ENCODE data around the gene ARMC2. TPM values are rescaled to one million over a fixed set of nuclear protein-coding genes. Genes with fewer than 3 reads are reported as not detected.
A peak's percentile ranks its signal among the peaks of the same experiment; 100 is the strongest.

The ARMC2 gene
- total RNA-seq, 1 experiment from 2014 or later, result 1.1 TPM

GRCh38 chr6:108832738-108833137, 15.5 kb upstream of the ARMC2 start:
- Histone ChIP-seq H2AFZ (ENCODE audit: low read length) (no peak overlapping the region), H3K9ac (ENCODE audit: low read length) (no peak overlapping the region), H4K20me1 (ENCODE audit: low read length) (no peaks in the 10 kb centered on the region), H3K27me3 (ENCODE audit: low read length) (no peaks in the 10 kb centered on the region), H3K9me2 (replicated peaks; ENCODE audit: low read length) (no peaks in the 10 kb centered on the region), H3K4me2 (ENCODE audit: low read length) (no peak overlapping the region), H3K4me3 (ENCODE audit: low read length) (no peak overlapping the region), H3K4me1 (ENCODE audit: insufficient read depth, low read length) (0 out of 2 replicates have a peak, but pooled peaks cover 6% of the 10 kb centered on the region), H3K27ac (ENCODE audit: low read length) (no peak overlapping the region), H3K36me3 (ENCODE audit: low read depth, low read length) (no peaks in the 10 kb centered on the region), H3K79me2 (ENCODE audit: low read length) (no peaks in the 10 kb centered on the region), H3F3A (ENCODE audit: low read length, unreplicated experiment) (no peaks in the 10 kb centered on the region), H3K9me3 (ENCODE audit: low read length) (no peaks in the 10 kb centered on the region)
- ATAC-seq, result no peak
- POLR2A ChIA-PET (ENCODE audit: unreplicated experiment), result no interaction called here
- DNase-seq, result no peak
- BruUV-seq (replicated peaks), result no TSS peak
- CTCF ChIA-PET, result no interaction called here
- TF ChIP-seq, protein P1, sequence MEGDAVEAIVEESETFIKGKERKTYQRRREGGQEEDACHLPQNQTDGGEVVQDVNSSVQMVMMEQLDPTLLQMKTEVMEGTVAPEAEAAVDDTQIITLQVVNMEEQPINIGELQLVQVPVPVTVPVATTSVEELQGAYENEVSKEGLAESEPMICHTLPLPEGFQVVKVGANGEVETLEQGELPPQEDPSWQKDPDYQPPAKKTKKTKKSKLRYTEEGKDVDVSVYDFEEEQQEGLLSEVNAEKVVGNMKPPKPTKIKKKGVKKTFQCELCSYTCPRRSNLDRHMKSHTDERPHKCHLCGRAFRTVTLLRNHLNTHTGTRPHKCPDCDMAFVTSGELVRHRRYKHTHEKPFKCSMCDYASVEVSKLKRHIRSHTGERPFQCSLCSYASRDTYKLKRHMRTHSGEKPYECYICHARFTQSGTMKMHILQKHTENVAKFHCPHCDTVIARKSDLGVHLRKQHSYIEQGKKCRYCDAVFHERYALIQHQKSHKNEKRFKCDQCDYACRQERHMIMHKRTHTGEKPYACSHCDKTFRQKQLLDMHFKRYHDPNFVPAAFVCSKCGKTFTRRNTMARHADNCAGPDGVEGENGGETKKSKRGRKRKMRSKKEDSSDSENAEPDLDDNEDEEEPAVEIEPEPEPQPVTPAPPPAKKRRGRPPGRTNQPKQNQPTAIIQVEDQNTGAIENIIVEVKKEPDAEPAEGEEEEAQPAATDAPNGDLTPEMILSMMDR (conservative IDR thresholded peaks at IDR 0.05; ENCODE audit: low read depth, low read length), result no peak
- no peak for TF ChIP-seq EZH2 (IDR thresholded peaks at IDR 0.05; ENCODE audit: low read length, unreplicated experiment)
- no peak for TF ChIP-seq EZH2phosphoT487 (IDR thresholded peaks at IDR 0.05; ENCODE audit: borderline replicate concordance, low read length)
- intact Hi-C loops (cut with micrococcal nuclease), result no loop called here

GRCh38 chr6:108835218-108835850, 12.9 kb upstream of the ARMC2 start:
- no peaks in the 10 kb centered on the region for H4K20me1 ChIP-seq (ENCODE audit: low read length)
- POLR2A ChIA-PET (ENCODE audit: unreplicated experiment), result no interaction called here
- H3K4me3 ChIP-seq (ENCODE audit: low read length), result no peak overlapping the region
- H3K9ac ChIP-seq (ENCODE audit: low read length), result 0 out of 2 replicates have a peak overlapping the region, but pooled peaks have one; percentile 8
- intact Hi-C loops (cut with micrococcal nuclease), result loop anchor here (1.0 to 5.0 kb wide), 5 partner anchors 53 to 293 kb away; partner anchors contain the start of gene FOXO3
- no peaks in the 10 kb centered on the region for H3K36me3 ChIP-seq (ENCODE audit: low read depth, low read length)
- H3K27me3 ChIP-seq (ENCODE audit: low read length), result no peaks in the 10 kb centered on the region
- no peaks in the 10 kb centered on the region for H3K79me2 ChIP-seq (ENCODE audit: low read length)
- DNase-seq (peak; percentile 78), ATAC-seq (peak; percentile 95)
- no peaks in the 10 kb centered on the region for H3F3A ChIP-seq (ENCODE audit: low read length, unreplicated experiment)
- H2AFZ ChIP-seq (ENCODE audit: low read length), result no peak overlapping the region
- no peak overlapping the region for H3K27ac ChIP-seq (ENCODE audit: low read length)
- TF ChIP-seq, protein P1 (conservative IDR thresholded peaks at IDR 0.05; ENCODE audit: low read depth, low read length), result peak; percentile 82
- TF ChIP-seq EZH2phosphoT487 (IDR thresholded peaks at IDR 0.05; ENCODE audit: borderline replicate concordance, low read length), result no peak
- CTCF ChIA-PET, result interaction anchor here (0.7 to 1.2 kb wide), 2 partner anchors 9 to 58 kb away, joined by 3 to 7 read pairs; no protein-coding TSS in a partner anchor
- no TSS peak for BruUV-seq (replicated peaks)
- 0 out of 2 replicates have a peak, but pooled peaks cover 6% of the 10 kb centered on the region for H3K4me1 ChIP-seq (ENCODE audit: insufficient read depth, low read length)
- no peak overlapping the region for H3K4me2 ChIP-seq (ENCODE audit: low read length)
- no peaks in the 10 kb centered on the region for H3K9me2 ChIP-seq (replicated peaks; ENCODE audit: low read length)
- H3K9me3 ChIP-seq (ENCODE audit: low read length), result no peaks in the 10 kb centered on the region

DNA sequence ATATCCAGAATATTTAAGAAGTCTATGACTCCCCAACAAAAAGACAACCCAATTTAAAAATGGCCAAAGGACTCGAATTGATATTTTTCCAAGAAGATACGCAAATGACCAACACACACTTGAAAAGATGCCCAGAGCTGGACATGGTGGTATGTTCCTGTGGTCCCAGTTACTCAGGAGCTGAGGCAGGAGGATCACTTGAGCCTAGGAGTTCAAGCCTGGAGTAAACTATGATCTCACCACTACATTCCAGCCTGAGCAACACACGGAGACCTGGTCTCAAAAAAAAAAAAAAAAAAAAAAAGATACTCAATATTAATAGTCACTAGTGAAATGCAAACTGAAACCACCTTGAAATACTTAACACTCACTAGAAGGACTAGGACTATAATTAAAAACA, 12.2 kb upstream of the ARMC2 start:
- no peak for DNase-seq
- Histone ChIP-seq H3K27me3 (ENCODE audit: low read length) (no peaks in the 10 kb centered on the region), H4K20me1 (ENCODE audit: low read length) (no peaks in the 10 kb centered on the region), H3K9me3 (ENCODE audit: low read length) (no peaks in the 10 kb centered on the region), H3K9ac (ENCODE audit: low read length) (no peak overlapping the region), H3K4me3 (ENCODE audit: low read length) (no peak overlapping the region), H2AFZ (ENCODE audit: low read length) (no peak overlapping the region), H3K4me2 (ENCODE audit: low read length) (no peak overlapping the region), H3F3A (ENCODE audit: low read length, unreplicated experiment) (no peaks in the 10 kb centered on the region), H3K9me2 (replicated peaks; ENCODE audit: low read length) (no peaks in the 10 kb centered on the region), H3K36me3 (ENCODE audit: low read depth, low read length) (no peaks in the 10 kb centered on the region), H3K79me2 (ENCODE audit: low read length) (no peaks in the 10 kb centered on the region), H3K27ac (ENCODE audit: low read length) (no peak overlapping the region), H3K4me1 (ENCODE audit: insufficient read depth, low read length) (0 out of 2 replicates have a peak, but pooled peaks cover 6% of the 10 kb centered on the region)
- BruUV-seq (replicated peaks), result no TSS peak
- TF ChIP-seq, protein P1 (conservative IDR thresholded peaks at IDR 0.05; ENCODE audit: low read depth, low read length), result no peak
- TF ChIP-seq EZH2 (IDR thresholded peaks at IDR 0.05; ENCODE audit: low read length, unreplicated experiment) (no peak), EZH2phosphoT487 (IDR thresholded peaks at IDR 0.05; ENCODE audit: borderline replicate concordance, low read length) (no peak)
- POLR2A ChIA-PET (ENCODE audit: unreplicated experiment), result no interaction called here
- CTCF ChIA-PET, result interaction anchor here (0.7 to 1.2 kb wide), 2 partner anchors 9 to 57 kb away, joined by 3 to 7 read pairs; no protein-coding TSS in a partner anchor
- ATAC-seq, result no peak
- intact Hi-C loops (cut with micrococcal nuclease), result loop anchor here (5.0 kb wide), 2 partner anchors 236 to 274 kb away; partner anchors contain the start of gene FOXO3
